OCI-M1 (cell line): ENCODE data around the gene PDK4.
"Not testable (repeated sequence)": the region's sequence is repeated elsewhere in the genome, so short reads cannot be mapped to it uniquely, and the experiment has no call there.

Experiments
- DNase-seq: peaks from one replicate; lab custom pipeline; 2025; lab: John Stamatoyannopoulos, UW

Gene PDK4

DNA sequence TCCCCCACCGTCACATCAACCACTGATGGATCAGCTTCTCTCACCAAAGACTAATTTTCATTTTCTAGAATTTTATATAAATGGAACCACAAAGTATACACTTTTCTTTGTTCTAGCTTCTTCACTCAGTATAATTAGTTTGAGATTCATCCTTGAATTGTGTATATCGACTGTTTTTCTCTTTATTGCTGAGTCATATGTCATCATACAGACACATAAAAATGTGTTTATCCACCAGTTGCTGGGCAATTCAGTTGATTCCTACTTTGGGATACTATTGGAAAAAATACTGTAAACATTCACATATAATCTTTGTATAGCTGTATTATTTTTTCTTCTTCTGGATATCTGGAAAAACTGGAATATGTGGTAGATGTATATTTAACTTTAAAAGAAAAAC is 26.6 kb downstream of the PDK4 start:
- DNase-seq: no peak

GRCh38 chr7:95560674-95561073 is 35.6 kb downstream of the PDK4 start:
- no peak for DNase-seq

GRCh38 chr7:95558864-95559263 is 37.5 kb downstream of the PDK4 start:
- DNase-seq: peak; percentile 76

DNA sequence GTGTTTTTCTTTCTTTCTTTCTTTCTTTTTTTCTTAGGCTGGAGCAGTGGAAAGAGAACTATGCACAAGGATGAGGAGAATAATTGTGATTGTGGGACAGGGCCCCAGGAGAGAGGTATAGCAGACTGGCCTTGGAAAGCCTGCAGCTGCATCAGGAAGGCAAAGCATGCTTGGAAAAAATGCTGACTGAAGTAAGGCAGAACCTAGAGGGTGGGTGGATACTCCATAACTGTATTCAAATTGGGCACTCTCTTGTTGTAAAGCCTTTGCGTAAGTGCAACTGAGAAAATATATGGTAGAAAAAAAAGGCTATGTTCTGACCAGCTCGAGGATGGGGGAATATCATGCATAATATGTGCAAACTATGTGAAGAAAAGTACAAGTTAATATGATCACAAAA is 39.5 kb downstream of the PDK4 start:
- DNase-seq: no peak

GRCh38 chr7:95553939-95554338 is 42.4 kb downstream of the PDK4 start:
- no peak for DNase-seq

- DNase-seq: not testable (repeated sequence)
Measured at GRCh38 chr7:95552010-95552926, 44.0 kb downstream of the PDK4 start.

DNA sequence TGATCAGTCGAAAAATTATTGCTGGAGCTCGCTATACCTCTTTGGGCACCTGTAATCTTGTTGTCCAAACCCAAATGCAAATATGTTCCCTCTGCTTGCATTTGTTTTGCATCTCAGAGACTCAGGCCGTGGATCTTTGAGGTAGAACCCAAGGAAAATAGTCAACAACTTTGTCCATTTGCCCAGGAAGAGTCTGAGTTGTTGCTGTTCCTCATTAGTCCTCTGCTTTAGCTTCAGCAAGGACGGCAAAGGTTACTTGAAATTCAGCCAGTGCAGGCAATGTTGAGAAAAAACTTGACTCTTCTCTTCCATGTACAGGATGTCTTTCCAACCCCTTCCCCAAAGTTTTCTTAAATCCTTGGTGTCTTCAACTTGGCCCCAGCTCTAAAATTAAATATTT is 45.8 kb downstream of the PDK4 start:
- no peak for DNase-seq

DNA sequence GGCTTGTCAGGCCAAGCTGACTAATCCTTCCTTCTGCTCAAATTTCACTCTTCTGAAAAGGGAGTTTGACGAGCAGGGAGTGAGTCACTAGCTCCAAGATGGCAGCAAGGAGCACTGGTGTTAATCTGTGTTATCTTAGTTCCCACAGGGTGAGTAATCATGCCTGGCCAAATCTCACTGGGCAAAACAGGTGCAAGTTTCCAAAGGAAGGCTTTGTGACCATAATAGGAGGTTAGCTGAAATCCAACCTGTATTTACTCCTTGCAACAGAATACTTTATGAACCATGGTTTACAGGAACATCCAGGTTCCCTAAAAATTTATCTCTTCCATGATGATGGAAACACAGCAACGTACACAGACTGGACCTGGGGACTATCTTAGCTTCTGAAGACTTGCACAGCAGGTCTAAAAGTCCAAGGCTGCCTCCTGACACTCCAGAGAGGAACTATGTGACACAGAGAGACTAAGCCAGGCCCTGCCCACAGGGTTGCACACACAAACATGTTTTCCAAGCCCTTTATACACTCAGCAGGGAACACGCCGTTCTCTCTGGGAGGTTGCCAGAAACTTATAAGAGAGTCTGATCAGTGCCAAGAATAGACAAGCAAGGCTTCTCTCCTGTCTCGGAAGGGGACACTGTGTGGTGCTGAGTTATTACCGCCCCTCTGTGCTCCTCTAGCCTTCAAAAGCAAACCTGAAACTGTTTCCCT is 46.3 kb downstream of the PDK4 start:
- DNase-seq: peak; percentile 77

GRCh38 chr7:95547361-95548348 is 48.7 kb downstream of the PDK4 start:
- no peak for DNase-seq

GRCh38 chr7:95546647-95547046 is 49.7 kb downstream of the PDK4 start:
- no peak for DNase-seq

DNA sequence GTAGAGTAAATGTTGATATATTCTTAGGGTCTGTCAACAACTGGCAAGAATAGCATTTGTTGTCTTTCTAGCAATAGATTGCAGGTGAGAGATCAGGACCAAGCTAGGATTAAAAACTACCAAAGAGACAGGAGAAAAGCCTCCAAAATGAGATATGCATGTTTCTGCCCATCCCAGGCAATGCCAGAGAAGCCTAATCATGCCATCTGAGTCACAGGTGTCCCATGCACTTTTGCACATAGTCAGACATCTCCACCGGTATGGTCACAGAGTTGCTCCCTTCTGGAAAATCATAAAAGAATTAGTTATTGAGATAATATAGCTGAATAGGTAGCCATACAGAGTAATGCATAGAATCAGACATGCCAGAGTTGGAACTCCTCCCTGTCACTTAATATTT is 50.6 kb downstream of the PDK4 start:
- no peak for DNase-seq

- peak; percentile 88 for DNase-seq
Measured at GRCh38 chr7:95545007-95545615, 51.2 kb downstream of the PDK4 start.

GRCh38 chr7:95544171-95544570 is 52.1 kb downstream of the PDK4 start:
- DNase-seq: no peak

- DNase-seq: no peak
Measured at GRCh38 chr7:95543312-95543711, 53.0 kb downstream of the PDK4 start.

DNA sequence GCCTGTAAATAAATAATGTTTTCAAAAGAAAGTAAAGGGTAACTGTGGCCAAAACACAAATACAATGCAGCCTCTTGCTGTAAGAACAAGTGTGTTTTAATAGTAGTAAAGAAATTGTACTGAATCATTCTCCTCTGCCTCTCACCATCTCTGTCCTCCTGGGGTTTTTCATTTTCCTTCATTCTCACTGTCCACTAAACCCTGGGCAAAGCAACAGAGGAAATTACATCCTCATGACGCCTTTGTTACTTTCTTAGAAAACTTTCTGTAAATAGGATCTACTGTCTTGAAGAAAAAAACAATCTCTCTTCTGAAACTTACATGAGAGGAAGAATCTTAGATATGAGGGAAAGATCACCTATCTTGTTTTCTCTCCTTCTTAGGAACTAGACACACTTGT is 56.0 kb downstream of the PDK4 start:
- no peak for DNase-seq

- no peak for DNase-seq
Measured at GRCh38 chr7:95539426-95539825, 56.9 kb downstream of the PDK4 start.

DNA sequence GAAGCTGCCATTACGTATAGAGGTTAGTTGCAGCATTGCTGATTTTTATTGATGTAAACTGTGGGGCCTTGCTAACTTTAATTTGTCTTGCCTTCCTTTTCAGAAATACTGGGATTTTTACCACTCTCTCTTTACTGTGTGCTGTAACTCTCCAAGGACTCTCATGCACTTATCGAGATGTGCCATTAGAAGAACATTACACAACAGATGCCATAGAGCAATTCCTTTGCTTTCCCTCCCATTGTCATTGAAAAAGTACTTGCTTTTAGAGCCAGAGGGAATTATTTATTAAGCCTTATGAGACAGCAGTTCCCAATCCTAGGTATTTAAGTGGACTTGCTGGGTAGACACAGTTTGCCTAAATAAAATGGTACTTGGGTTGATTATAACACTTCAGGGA is 58.8 kb downstream of the PDK4 start:
- DNase-seq: no peak

GRCh38 chr7:95536656-95537311 is 59.5 kb downstream of the PDK4 start:
- DNase-seq: no peak

- DNase-seq: no peak
Measured at GRCh38 chr7:95535662-95536061, 60.7 kb downstream of the PDK4 start.

DNA sequence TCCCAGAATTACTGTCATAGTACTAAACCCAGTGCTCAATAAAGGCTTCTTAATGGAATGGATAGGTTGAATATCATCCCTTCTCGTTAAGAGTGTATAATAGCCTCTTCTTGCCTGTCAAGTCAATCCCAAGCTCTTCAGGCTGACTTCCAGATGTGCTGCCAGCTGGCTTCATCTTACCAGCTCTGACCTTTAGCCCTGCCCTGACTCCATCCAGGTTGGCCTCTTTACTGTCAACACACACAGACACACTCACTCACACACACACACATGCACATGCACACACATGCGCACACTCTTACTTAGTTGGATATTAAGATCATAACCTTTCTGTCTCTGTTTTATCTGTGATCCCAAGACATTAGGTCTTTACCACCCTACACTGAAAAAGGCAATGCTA is 61.5 kb downstream of the PDK4 start:
- DNase-seq: no peak
